ENCODE data around the gene PRDM8.

- TF ChIP-seq USF2 (IDR thresholded peaks at IDR 0.05; ENCODE audit: low read depth, low read length) (no peak), RFX5 (IDR thresholded peaks at IDR 0.05; ENCODE audit: low read depth, low read length) (no peak), CTCF (conservative IDR thresholded peaks at IDR 0.05; ENCODE audit: low read depth, low read length) (no peak), MAZ (IDR thresholded peaks at IDR 0.05; ENCODE audit: borderline replicate concordance, low read depth, low read length) (no peak), RAD21 (IDR thresholded peaks at IDR 0.05; ENCODE audit: low read length) (no peak), SMC3 (IDR thresholded peaks at IDR 0.05; ENCODE audit: low read depth, low read length) (no peak), POLR2A (IDR thresholded peaks at IDR 0.05; ENCODE audit: low read depth, low read length) (no peak), MXI1 (IDR thresholded peaks at IDR 0.05; ENCODE audit: borderline replicate concordance, low read depth, low read length) (no peak), CEBPB (IDR thresholded peaks at IDR 0.05; ENCODE audit: low read depth, low read length) (no peak), MAFK (IDR thresholded peaks at IDR 0.05; ENCODE audit: low read depth, low read length) (no peak)
Measured at GRCh38 chr4:80226094-80226493, 28.8 kb downstream of the PRDM8 start.
